ENCODE data around the gene PSMG1. TPM values are rescaled to one million over a fixed set of nuclear protein-coding genes. Genes with fewer than 3 reads are reported as not detected.
"Not testable (repeated sequence)": the region's sequence is repeated elsewhere in the genome, so short reads cannot be mapped to it uniquely, and the experiment has no call there.

PSMG1 gene
- total RNA-seq, 2 experiments from 2014 or later, result 7.8 to 7.9 TPM

DNA sequence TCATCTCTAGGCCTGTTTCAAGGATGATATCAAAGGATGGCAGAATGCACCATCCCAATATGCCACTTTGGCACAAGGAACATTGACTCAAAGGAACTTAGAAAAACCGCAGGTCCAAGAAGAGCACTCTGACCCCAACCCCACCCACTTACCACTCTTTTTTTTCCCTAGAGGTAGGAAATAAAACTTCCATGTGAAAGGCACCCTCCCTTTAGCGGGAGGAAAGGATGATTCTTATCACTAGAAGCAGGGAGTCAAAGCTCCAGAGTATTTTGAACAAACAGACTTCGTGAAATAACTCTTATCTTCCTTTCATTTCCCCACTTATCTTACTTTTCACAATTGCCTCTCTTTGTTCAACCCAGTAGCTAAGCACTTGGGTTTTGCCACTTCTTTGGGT lies 22.2 kb downstream of the PSMG1 start:
- Histone ChIP-seq H3K36me3 (ENCODE audit: insufficient read depth, low read length) (no peaks in the 10 kb centered on the region), H3K4me1 (ENCODE audit: insufficient read depth, low read length) (no peaks in the 10 kb centered on the region), H3K27ac (ENCODE audit: low read depth in 1 of 2, low read length in 2 of 2) (no peak overlapping the region), H3K9me3 (ENCODE audit: control insufficient read depth in 1 of 2, insufficient read depth in 1 of 2, low read length in 2 of 2) (peaks cover 0 to 12% of the 10 kb centered on the region in 2 experiments), H3K27me3 (ENCODE audit: control insufficient read depth in 1 of 2, insufficient read depth in 2 of 2, low read length in 2 of 2) (peaks cover 0 to 5% of the 10 kb centered on the region in 2 experiments), H3K4me3 (ENCODE audit: low read length) (no peak overlapping the region)
- TF ChIP-seq, protein P1, sequence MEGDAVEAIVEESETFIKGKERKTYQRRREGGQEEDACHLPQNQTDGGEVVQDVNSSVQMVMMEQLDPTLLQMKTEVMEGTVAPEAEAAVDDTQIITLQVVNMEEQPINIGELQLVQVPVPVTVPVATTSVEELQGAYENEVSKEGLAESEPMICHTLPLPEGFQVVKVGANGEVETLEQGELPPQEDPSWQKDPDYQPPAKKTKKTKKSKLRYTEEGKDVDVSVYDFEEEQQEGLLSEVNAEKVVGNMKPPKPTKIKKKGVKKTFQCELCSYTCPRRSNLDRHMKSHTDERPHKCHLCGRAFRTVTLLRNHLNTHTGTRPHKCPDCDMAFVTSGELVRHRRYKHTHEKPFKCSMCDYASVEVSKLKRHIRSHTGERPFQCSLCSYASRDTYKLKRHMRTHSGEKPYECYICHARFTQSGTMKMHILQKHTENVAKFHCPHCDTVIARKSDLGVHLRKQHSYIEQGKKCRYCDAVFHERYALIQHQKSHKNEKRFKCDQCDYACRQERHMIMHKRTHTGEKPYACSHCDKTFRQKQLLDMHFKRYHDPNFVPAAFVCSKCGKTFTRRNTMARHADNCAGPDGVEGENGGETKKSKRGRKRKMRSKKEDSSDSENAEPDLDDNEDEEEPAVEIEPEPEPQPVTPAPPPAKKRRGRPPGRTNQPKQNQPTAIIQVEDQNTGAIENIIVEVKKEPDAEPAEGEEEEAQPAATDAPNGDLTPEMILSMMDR (IDR thresholded peaks at IDR 0.05), result no peak
- ChIA-PET CTCF (no interaction called here), POLR2A (no interaction called here)
- Mint-ChIP-seq H3K4me3 (no peak overlapping the region), H3K27ac (no peak overlapping the region), H3K4me1 (ENCODE audit: low read depth) (no peaks in the 10 kb centered on the region), H3K27me3 (peaks cover 5% of the 10 kb centered on the region), H3K36me3 (ENCODE audit: low read depth) (no peaks in the 10 kb centered on the region), H3K9me3 (peaks cover 11% of the 10 kb centered on the region)
- intact Hi-C loops (cut with DNase I, micrococcal nuclease), result no loop called here
- no peak for ATAC-seq (ENCODE audit: poor library complexity)
- no peak for DNase-seq

DNA sequence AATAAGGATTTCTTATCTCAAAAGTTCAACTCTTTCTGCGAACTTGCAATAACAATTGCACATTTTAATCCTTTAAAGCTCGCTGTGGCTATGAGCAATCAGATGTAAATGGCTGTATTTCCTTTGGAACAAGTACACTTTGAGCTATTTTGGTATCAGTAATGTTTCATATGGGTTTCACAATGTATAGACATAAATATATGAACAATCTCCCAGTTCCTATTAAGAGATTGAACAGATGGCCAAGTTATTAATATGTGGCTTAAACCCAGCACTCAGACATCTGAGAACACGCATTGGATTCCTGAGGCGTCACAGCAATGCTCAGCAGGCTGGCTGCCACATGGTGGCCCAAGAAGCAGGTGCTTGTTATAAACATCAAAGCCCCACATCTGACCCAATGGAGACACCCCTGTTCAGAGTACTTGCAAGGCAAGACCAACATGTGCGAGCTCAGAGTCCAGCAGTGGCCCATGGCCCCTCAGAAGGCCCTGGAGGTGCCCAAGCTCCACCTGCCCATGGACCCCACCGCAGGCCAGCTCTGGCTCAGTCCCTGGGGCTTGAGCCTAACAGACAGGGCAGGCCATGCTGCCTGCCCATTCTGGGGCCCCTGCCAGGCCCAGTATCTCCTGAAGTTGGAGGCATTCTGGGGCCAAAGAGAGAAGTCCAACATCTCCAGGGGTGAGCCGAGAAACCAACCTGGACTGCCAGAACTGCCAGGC lies 23.7 kb downstream of the PSMG1 start:
- ChIA-PET CTCF (no interaction called here), POLR2A (no interaction called here)
- intact Hi-C loops (cut with DNase I, micrococcal nuclease), result no loop called here
- DNase-seq (no peak), ATAC-seq (ENCODE audit: poor library complexity) (no peak)
- H3K27ac Mint-ChIP-seq, result no peak overlapping the region
- no peaks in the 10 kb centered on the region for H3K4me1 Mint-ChIP-seq (ENCODE audit: low read depth)
- Histone ChIP-seq H3K9me3 (ENCODE audit: control insufficient read depth in 1 of 2, insufficient read depth in 1 of 2, low read length in 2 of 2) (peaks cover 0 to 7% of the 10 kb centered on the region in 2 experiments), H3K36me3 (ENCODE audit: insufficient read depth, low read length) (no peaks in the 10 kb centered on the region), H3K4me3 (ENCODE audit: low read length) (no peak overlapping the region), H3K27me3 (ENCODE audit: control insufficient read depth in 1 of 2, insufficient read depth in 2 of 2, low read length in 2 of 2) (peaks cover 0 to 4% of the 10 kb centered on the region in 2 experiments), H3K4me1 (ENCODE audit: insufficient read depth, low read length) (no peaks in the 10 kb centered on the region), H3K27ac (ENCODE audit: low read depth in 1 of 2, low read length in 2 of 2) (no peak overlapping the region)
- no peak overlapping the region for H3K4me3 Mint-ChIP-seq
- H3K27me3 Mint-ChIP-seq, result peaks cover 5% of the 10 kb centered on the region
- TF ChIP-seq, protein P1 (IDR thresholded peaks at IDR 0.05), result no peak
- no peaks in the 10 kb centered on the region for H3K36me3 Mint-ChIP-seq (ENCODE audit: low read depth)
- peaks cover 3% of the 10 kb centered on the region for H3K9me3 Mint-ChIP-seq

DNA sequence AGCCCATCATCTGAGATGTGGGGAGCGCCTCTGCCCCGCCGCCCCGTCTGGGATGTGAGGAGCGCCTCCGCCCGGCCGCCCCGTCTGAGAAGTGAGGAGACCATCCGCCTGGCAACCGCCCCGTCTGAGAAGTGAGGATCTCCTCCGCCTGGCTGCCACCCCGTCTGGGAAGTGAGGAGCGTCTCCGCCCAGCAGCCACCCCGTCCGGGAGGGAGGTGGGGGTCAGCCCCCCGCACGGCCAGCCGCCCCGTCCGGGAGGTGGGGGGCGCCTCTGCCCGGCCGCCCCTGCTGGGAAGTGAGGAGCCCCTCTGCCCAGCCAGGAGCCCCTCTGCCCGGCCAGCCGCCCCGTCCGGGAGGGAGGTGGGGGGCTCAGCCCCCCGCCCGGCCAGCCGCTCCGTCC lies 26.0 kb downstream of the PSMG1 start:
- H3K9me3 ChIP-seq (ENCODE audit: control insufficient read depth in 1 of 2, insufficient read depth in 1 of 2, low read length in 2 of 2); H3K4me3 ChIP-seq (ENCODE audit: low read length); H3K27ac ChIP-seq (ENCODE audit: low read depth in 1 of 2, low read length in 2 of 2); H3K27ac Mint-ChIP-seq; H3K36me3 ChIP-seq (ENCODE audit: insufficient read depth, low read length); H3K4me1 ChIP-seq (ENCODE audit: insufficient read depth, low read length); H3K36me3 Mint-ChIP-seq (ENCODE audit: low read depth); H3K4me1 Mint-ChIP-seq (ENCODE audit: low read depth); CTCF ChIA-PET; H3K4me3 Mint-ChIP-seq; H3K27me3 ChIP-seq (ENCODE audit: control insufficient read depth in 1 of 2, insufficient read depth in 2 of 2, low read length in 2 of 2); POLR2A ChIA-PET; ATAC-seq (ENCODE audit: poor library complexity); H3K9me3 Mint-ChIP-seq; DNase-seq; H3K27me3 Mint-ChIP-seq; intact Hi-C loops (cut with DNase I, micrococcal nuclease): not testable (repeated sequence)

DNA sequence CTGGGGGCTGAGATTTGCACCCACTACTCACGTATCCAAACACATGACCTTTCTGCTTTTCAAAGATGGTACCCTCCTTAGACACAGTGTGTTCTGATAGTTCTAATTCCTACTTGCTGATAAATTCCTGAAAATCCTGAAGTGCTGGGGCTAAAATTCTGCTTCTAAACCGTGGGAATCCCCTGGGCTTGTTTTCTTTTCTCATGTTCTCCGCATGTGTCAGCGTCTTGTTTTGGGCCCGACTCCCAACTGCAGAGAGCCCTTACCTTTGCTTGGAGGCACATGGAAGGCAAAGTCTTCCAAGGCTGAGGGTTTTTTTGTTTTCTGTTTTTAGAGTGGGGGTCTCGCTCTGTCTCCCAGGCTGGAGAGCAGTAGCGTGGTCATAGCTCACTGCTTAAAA lies 27.2 kb downstream of the PSMG1 start:
- TF ChIP-seq, protein P1 (IDR thresholded peaks at IDR 0.05), result no peak

More for the DNA sequence above, 27.2 kb downstream of the PSMG1 start:
- Histone ChIP-seq H3K4me1 (ENCODE audit: insufficient read depth, low read length) (no peaks in the 10 kb centered on the region), H3K36me3 (ENCODE audit: insufficient read depth, low read length) (no peaks in the 10 kb centered on the region), H3K27ac (ENCODE audit: low read depth in 1 of 2, low read length in 2 of 2) (no peak overlapping the region), H3K9me3 (ENCODE audit: control insufficient read depth in 1 of 2, insufficient read depth in 1 of 2, low read length in 2 of 2) (no peaks in the 10 kb centered on the region), H3K4me3 (ENCODE audit: low read length) (no peak overlapping the region), H3K27me3 (ENCODE audit: control insufficient read depth in 1 of 2, insufficient read depth in 2 of 2, low read length in 2 of 2) (no peaks in the 10 kb centered on the region)
- no peaks in the 10 kb centered on the region for H3K9me3 Mint-ChIP-seq
- H3K36me3 Mint-ChIP-seq (ENCODE audit: low read depth), result no peaks in the 10 kb centered on the region
- no peak overlapping the region for H3K27ac Mint-ChIP-seq
- no peak overlapping the region for H3K4me3 Mint-ChIP-seq
- ATAC-seq (ENCODE audit: poor library complexity) (no peak), DNase-seq (no peak)
- CTCF ChIA-PET, result no interaction called here
- H3K4me1 Mint-ChIP-seq (ENCODE audit: low read depth), result no peaks in the 10 kb centered on the region
- POLR2A ChIA-PET, result no interaction called here
- peaks cover 5% of the 10 kb centered on the region for H3K27me3 Mint-ChIP-seq
- intact Hi-C loops (cut with DNase I, micrococcal nuclease), result no loop called here

Data from CD4-positive, alpha-beta T cell (primary cell).